ENCODE data around the gene CATSPERB.

DNA sequence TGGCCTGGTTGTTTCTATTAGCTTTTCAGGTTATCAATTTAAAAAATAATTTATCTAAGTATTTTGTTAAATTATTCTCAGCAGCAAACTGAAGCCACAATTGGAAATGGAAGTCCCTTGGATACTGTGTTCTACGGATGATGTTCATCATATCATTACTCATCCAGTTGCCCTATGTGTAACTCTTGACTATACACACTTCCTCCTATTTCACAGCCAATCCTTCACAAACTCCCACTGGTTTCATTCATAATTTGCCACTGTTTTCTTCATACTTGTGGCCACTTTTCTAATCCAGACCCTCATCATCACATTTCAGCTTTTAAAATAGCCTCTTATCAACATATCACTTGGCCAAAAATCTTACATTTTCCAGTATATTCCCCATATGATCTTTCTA is 84.0 kb downstream of the CATSPERB start:
- no peak for TF ChIP-seq EZH2 (IDR thresholded peaks at IDR 0.05; ENCODE audit: borderline replicate concordance, low read depth, low read length, severe bottlenecking)
- TF ChIP-seq, protein P1, sequence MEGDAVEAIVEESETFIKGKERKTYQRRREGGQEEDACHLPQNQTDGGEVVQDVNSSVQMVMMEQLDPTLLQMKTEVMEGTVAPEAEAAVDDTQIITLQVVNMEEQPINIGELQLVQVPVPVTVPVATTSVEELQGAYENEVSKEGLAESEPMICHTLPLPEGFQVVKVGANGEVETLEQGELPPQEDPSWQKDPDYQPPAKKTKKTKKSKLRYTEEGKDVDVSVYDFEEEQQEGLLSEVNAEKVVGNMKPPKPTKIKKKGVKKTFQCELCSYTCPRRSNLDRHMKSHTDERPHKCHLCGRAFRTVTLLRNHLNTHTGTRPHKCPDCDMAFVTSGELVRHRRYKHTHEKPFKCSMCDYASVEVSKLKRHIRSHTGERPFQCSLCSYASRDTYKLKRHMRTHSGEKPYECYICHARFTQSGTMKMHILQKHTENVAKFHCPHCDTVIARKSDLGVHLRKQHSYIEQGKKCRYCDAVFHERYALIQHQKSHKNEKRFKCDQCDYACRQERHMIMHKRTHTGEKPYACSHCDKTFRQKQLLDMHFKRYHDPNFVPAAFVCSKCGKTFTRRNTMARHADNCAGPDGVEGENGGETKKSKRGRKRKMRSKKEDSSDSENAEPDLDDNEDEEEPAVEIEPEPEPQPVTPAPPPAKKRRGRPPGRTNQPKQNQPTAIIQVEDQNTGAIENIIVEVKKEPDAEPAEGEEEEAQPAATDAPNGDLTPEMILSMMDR (IDR thresholded peaks at IDR 0.05; ENCODE audit: borderline replicate concordance, extremely low read depth, low read length, poor library complexity, severe bottlenecking) = no peak
